RKO (cell line): ENCODE measurements around the gene FOXL3.

ENCODE experiments used
- DNase-seq: peaks from one replicate; pipeline ENCODE4 v3.0.0-alpha.2; 2016; ENCODE audit warnings: low spot score

Gene FOXL3

DNA sequence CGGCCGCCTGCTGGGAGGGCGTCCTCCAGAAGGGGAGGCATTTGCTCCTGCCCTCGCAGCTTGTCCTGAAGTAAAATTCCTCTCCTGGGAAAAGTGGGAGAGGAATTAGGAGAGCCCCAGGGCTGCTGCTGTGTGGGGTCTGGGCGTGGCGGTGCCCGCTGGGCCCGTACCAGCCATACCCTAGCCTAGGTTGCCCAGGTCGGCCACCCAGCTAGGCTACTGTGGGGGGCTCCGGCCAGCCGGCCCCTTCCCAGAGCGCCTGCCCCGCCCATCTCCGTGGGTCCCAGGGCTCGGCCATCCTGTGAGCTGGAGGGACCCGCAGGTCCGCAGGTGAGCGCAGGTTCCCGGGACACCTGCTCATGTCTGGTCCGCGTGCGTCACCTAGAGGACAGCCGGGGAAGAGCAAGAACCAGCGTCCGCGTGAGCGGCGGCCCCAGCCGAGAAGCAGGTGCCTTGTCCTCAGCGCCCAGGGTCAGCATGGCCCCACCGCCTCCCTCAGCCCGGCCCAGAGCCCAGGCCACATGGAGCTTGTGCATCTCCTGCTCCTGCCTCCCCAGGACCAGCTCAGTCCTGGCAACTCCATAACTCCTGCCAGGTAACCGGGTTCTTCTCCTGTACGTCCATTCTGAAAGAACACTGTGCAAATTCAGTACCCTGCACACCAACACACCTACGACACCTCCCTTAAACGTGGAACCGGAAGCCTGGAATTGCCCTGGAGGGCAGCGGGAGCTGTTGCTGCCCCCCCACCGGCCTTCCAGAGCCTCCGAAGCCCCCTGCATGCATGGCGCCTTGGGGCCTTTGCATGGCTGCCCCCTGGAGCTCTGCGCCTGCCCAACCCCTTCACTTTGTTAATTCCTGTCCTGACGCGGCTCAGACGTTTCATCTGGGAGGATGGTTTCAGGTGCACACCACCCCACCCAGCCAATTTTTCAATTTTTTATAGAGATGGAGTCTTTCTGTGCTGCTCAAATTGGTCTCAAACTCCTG lies 22.8 kb upstream of the FOXL3 start:
- DNase-seq = no peak

GRCh38 chr7:268991-269390 lies 21.0 kb upstream of the FOXL3 start:
- no peak for DNase-seq

- no peak for DNase-seq
These were observed 20.2 kb upstream of the FOXL3 start for GRCh38 chr7:269721-270120.

DNA sequence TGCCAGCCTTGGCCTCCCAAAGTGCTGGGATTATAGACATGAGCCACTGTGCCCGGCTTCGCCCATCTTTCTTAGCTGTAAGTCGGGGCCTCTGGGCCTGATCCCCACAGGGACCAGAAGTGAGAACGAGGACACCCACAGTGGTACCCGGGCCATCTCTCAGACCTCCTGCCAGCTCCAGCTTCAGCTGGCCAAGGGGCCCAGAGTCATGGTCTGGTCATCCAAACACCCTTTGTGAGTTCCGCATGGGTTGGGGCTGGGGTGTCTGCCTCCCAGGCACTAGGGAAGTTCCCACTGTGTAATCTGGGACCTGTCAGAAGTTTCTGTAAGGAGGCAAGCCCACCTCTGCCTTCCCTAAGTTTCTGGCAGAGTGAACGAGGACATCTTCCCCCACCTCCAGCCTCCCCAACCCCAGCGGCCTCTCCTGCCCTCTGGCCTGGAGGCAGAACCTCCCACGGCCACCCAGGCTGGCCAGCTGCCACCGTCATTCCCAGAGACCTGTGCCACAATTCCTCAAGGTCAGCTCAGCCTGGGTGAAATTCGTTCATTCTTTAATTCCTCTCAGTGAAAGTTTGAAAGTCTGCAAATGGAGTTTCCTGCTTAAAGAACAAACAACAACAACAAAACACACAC lies 19.5 kb upstream of the FOXL3 start:
- no peak for DNase-seq

GRCh38 chr7:271266-272107 lies 18.5 kb upstream of the FOXL3 start:
- DNase-seq = no peak

GRCh38 chr7:272108-272615 lies 17.8 kb upstream of the FOXL3 start:
- DNase-seq = no peak

GRCh38 chr7:272631-273030 lies 17.3 kb upstream of the FOXL3 start:
- no peak for DNase-seq

DNA sequence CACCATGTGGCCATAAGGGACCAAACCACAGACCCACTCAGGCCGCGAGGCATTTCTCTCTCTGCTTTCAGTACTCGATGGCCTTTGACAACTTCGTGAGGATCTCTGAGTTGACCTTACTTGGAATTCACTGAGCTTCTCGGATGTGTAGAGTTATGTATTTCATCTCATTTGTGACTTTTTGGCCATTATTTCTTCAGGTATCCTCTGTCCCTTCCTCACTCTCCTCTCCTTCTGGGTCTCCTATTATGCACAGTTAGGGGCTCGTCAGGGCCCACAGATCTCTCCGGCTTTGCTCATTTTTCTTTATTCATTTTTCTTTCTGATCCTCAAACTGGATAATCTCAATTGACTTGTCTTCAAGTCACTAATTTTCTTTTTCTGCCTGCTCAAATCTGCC lies 16.6 kb upstream of the FOXL3 start:
- no peak for DNase-seq

GRCh38 chr7:274266-274665 lies 15.7 kb upstream of the FOXL3 start:
- no peak for DNase-seq

DNA sequence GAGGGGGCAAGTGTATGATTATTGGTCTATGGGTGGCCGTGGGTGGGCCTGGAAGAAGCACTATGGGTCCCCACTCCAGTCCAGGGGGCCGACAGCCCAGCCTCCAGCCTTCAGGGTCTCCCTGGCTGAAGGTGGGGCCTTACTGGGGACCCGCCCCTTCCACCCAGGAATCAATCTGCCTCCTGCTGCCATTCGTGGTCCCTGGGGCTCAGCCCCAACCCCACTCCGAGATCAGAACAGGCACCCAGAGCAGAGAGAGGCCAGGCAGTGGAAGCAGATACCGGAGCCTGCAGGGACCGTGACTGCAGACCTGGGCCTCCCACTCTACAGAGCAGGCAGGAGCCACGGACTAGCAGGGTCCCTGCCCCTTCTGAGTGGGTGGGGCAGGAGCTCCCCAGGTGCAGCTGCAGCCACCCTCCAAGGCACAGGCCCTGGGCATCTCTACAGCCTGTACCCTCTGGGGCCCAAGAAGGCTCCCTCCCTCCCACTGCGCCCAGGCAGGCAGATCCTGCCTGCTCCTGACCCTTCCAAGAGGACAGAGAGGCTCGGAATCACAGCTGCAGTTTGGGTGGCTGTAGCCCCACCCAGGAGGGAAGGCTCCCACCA lies 13.6 kb upstream of the FOXL3 start:
- DNase-seq = no peak

GRCh38 chr7:277228-277627 lies 12.7 kb upstream of the FOXL3 start:
- no peak for DNase-seq

DNA sequence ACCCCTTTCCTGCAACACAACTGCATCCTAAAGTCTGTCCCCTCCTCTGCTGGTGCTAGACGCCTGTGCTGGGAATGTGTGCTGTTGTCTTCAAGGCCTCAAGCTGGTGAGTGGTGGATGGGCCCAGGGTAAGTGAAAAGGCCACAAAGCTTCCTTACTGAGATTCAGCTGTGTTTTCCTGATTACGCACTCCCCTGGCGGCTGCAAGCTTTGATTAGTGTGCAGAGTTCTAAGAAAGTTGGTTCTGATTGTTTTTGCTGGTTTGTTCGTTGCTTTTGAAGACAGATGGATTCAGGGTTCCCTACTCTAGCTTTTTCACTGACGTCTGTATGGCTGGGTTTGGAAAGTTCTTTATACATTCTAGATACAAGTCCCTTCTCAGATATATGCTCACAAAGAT lies 11.9 kb upstream of the FOXL3 start:
- DNase-seq = no peak

- DNase-seq = no peak
These were observed 10.1 kb upstream of the FOXL3 start for GRCh38 chr7:279821-280220.

DNA sequence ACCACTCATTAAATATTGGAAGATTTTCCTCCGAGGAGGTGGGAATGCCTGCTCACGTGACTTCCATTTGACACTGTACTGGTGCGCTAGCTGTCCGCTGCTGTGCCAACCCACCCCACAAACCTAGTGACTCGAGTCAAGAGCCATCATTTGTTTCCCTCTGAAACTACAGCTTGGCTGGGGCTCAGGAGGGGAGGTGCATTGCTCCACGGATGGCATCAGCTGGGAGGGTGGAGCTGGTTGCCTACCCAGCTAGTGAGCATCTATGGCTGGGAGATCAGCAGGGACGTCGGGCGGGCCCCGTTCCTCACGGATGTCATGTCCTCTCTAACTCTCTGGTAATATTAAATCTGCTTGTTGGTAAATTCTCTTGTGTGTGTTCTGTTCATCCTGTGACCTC lies 9.5 kb upstream of the FOXL3 start:
- DNase-seq = no peak

DNA sequence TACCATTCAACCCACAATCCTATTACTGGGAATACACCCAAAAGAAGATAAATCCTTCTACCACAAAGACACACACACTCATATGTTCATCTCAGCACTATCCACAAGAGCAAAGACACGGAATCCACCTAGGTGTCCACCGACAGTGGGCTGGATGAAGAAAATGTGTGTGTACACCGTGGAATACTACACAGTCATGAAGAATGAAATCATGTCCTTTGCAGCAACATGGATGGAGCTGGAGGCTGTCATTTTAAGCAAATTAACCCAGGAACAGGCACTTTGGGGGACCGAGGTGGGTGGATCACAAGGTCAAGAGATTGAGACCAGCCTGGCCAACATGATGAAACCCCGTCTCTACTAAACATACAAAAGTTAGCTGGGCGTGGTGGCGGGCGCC lies 8.3 kb upstream of the FOXL3 start:
- DNase-seq = no peak

DNA sequence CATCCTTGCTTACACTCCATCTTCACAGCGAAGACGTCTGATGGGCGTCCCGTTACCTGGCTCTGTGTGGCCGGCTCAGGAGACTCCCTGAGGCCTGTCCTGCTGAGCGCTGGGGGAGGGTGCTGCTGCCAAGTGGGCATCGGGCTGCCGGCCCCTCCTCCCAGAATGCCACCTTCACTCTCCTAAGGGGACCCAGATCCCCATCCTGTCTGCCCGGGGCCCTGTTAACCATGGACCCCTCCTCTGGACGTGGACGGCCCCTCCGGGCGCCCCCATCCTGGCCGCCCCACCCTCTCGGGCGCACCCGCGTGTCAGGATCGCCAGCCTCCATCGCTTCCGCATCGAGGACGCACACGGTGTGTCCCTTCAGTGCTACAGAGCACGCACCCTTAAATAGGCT lies 7.3 kb upstream of the FOXL3 start:
- DNase-seq = no peak

- DNase-seq = no peak
These were observed 4.9 kb upstream of the FOXL3 start for GRCh38 chr7:284762-285722.

GRCh38 chr7:285731-286130 lies 4.2 kb upstream of the FOXL3 start:
- no peak for DNase-seq

DNA sequence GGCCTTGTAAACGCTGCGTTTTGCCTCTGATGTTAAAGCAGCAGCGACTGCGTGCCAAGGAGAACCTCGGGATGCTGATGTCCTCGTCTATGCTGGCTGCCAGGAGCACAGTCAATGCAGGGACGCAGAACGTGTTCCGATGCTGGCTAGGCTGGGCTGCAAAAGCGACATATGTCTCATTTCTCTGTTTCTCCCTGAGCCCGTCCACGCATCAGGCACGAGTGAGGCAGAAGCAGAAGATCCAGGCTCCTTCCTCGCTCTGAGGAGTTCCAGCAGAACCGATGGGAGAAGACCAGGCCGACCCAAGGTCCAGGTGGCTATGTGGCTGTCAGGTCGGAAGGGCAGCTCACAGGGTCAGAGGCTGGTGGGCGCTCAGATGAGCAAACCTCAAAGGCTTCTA lies 3.7 kb upstream of the FOXL3 start:
- no peak for DNase-seq

DNA sequence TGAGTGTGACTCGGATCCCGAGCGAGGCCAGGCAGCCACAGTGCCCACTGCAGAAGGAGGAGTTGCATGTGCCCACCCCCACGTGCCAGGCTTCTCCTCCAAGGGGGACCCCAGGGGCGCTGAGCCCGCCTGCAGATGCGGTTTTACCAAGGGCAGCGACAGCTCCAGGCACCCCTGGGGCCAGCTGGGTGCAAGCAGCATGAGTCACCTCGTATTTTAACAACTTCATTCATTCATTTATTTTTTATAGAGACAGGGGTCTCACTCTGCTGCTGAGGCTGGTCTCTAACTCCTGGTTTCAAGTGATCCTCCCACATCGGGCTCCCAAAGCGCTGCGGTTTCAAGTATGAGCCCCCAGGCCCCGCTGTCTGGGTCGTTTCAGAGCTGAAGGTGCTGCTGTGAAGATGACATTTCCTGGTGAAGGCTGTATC lies 1.3 kb upstream of the FOXL3 start:
- DNase-seq = no peak
